GM12892 (cell line): ENCODE results near the gene RFC3.

Experiments used
- POLR2A ChIP-seq: IDR thresholded peaks from 2 replicates; pipeline ENCODE4 v1.6.1; 2011; ENCODE audit warnings: low read depth, low read length, control low read depth
- POLR2AphosphoS5 ChIP-seq: IDR thresholded peaks from 2 replicates; pipeline ENCODE4 v1.6.1; 2011; ENCODE audit warnings: low read depth, low read length, control low read depth
- TAF1 ChIP-seq: IDR thresholded peaks from 2 replicates; pipeline ENCODE4 v1.6.1; 2011; ENCODE audit warnings: low read depth, mild to moderate bottlenecking, control low read depth, low read length, borderline replicate concordance

DNA sequence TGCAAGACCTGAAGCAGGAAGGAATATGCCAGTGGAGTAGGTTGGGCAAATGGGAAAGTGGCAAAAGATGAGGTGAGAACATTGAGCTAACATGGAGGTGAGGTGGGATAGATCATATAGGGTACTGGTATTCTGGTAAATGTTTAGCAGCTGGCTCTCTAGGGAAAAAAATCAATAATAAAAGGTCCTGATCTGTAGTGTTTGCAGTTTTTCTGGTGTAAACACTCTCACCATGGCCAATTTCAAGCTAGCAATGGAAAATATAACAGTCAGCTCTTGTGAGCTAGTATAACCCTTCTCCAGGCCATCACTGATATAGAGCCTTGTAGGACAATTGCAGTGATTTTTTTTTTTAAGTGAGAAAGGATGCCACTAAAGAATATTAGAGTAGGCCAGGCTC is 31.3 kb downstream of the RFC3 start:
- no peak for TF ChIP-seq POLR2AphosphoS5
- TF ChIP-seq POLR2A = no peak
- no peak for TF ChIP-seq TAF1
